H1 (cell line): ENCODE data around the gene CENPI. TPM values are rescaled to one million over a fixed set of nuclear protein-coding genes. Genes with fewer than 3 reads are reported as not detected.
A peak's percentile ranks its signal among the peaks of the same experiment; 100 is the strongest.

ENCODE experiments used
- CTCF ChIA-PET: fragments of 300-600 bp; sonication (Branson Sonifier 250); formaldehyde crosslinking; loops from one replicate; lab custom pipeline; 2021; ENCODE audit not compliant: partially characterized antibody; lab: Charles Lee
- POLR2A ChIA-PET: fragments of 300-600 bp; sonication (Branson Sonifier 250); formaldehyde crosslinking; loops from one replicate; lab custom pipeline; 2021; ENCODE audit warnings: inconsistent platforms; ENCODE audit not compliant: partially characterized antibody; lab: Charles Lee
- DNase-seq, 2 experiments: peaks; one replicate each; pipeline versions ENCODE4 v3.0.0 to v3.0.0-alpha.2; 2010 to 2022; ENCODE audit warnings: low spot score in 2 of 2, low read depth in 1 of 2, mixed read lengths in 1 of 2
- FAIRE-seq: peaks from 2 replicates; lab custom pipeline; 2011; peaks lifted over from hg19 to GRCh38; lab: Jason Lieb, UNC
- H2AFZ ChIP-seq: 2 replicates; pipeline ENCODE4 v1.8.1; 2012; ENCODE audit warnings: low read length, inconsistent platforms
- H2AK5ac ChIP-seq: 2 replicates; pipeline ENCODE4 v1.6.1; 2013; ENCODE audit warnings: low read depth, low read length
- H2BK120ac ChIP-seq: replicated peaks from 2 replicates; pipeline ENCODE3; 2013; ENCODE audit warnings: low read depth, low read length, inconsistent platforms
- H2BK12ac ChIP-seq: 2 replicates; pipeline ENCODE4 v1.6.1; 2013; ENCODE audit warnings: low read depth, low read length
- H2BK15ac ChIP-seq: 2 replicates; pipeline ENCODE4 v1.6.1; 2013; ENCODE audit warnings: low read length
- H2BK20ac ChIP-seq: 2 replicates; pipeline ENCODE4 v1.6.1; 2013; ENCODE audit warnings: low read length
- H2BK5ac ChIP-seq: 2 replicates; pipeline ENCODE4 v1.6.1; 2013; ENCODE audit warnings: low read depth, low read length
- H3K14ac ChIP-seq: 2 replicates; pipeline ENCODE4 v1.6.1; 2013; ENCODE audit warnings: inconsistent platforms; ENCODE audit not compliant: insufficient read length
- H3K18ac ChIP-seq: 2 replicates; pipeline ENCODE4 v1.6.1; 2013; ENCODE audit warnings: low read length; ENCODE audit errors: extremely low read depth
- H3K23ac ChIP-seq: 2 replicates; pipeline ENCODE4 v1.6.1; 2013; ENCODE audit warnings: inconsistent platforms; ENCODE audit not compliant: insufficient read length
- H3K23me2 ChIP-seq: 2 replicates; pipeline ENCODE4 v1.6.1; 2013; ENCODE audit warnings: low read depth, low read length
- H3K27ac ChIP-seq: 2 replicates; pipeline ENCODE4 v1.6.1; 2011; ENCODE audit warnings: low read depth, low read length, inconsistent platforms
- H3K27me3 ChIP-seq, 4 experiments: replicated peaks in 1 of 4; 1 replicate in 1 of 4; 2 replicates in 3 of 4; pipeline versions ENCODE4 v1.6.1 to v1.8.1; 2011 to 2013; ENCODE audit warnings: low read length in 3 of 4, mild to moderate bottlenecking in 3 of 4, inconsistent platforms in 2 of 4, mixed read lengths in 2 of 4, moderate library complexity in 1 of 4; ENCODE audit not compliant: control insufficient read depth in 3 of 4, insufficient read depth in 3 of 4; ENCODE audit errors: extremely low read depth in 1 of 4
- H3K36me3 ChIP-seq, 4 experiments: 2 replicates each; pipeline versions ENCODE4 v1.6.1 to v1.8.1; 2011 to 2013; ENCODE audit warnings: mild to moderate bottlenecking in 4 of 4, low read length in 3 of 4, moderate library complexity in 2 of 4, control low read depth in 1 of 4, inconsistent platforms in 1 of 4; ENCODE audit not compliant: insufficient read depth in 4 of 4, control insufficient read depth in 2 of 4
- H3K4ac ChIP-seq: replicated peaks from 2 replicates; pipeline ENCODE3; 2013; ENCODE audit warnings: low read length, low read depth, mixed read lengths, inconsistent platforms; ENCODE audit not compliant: insufficient read length
- H3K4me1 ChIP-seq, 4 experiments: replicated peaks in 1 of 4; 1 replicate in 1 of 4; 2 replicates in 3 of 4; pipeline versions ENCODE4 v1.6.1 to v1.8.1; 2011 to 2013; ENCODE audit warnings: low read length in 3 of 4, inconsistent platforms in 2 of 4, mixed read lengths in 1 of 4; ENCODE audit not compliant: insufficient read depth in 4 of 4, control insufficient read depth in 3 of 4
- H3K4me2 ChIP-seq, 2 experiments: 2 replicates each; pipeline versions ENCODE4 v1.6.1 to v1.8.1; 2011 to 2013; ENCODE audit warnings: low read depth in 2 of 2, low read length in 2 of 2, control low read depth in 1 of 2, inconsistent platforms in 1 of 2, mild to moderate bottlenecking in 1 of 2; ENCODE audit not compliant: insufficient read depth in 1 of 2
- H3K4me3 ChIP-seq, 4 experiments: fragments of 200-600, 300-600 bp in 1 of 4; sonication (generic), shearing (Covaris generic), sonication (Bioruptor Twin) in 1 of 4; 2 replicates each; pipeline versions ENCODE4 v1.5.1 to v1.8.1; 2011 to 2016; ENCODE audit warnings: low read length in 4 of 4, low read depth in 3 of 4, control low read depth in 2 of 4, inconsistent platforms in 2 of 4, mild to moderate bottlenecking in 2 of 4, mixed read lengths in 1 of 4, moderate library complexity in 1 of 4; ENCODE audit not compliant: insufficient read depth in 2 of 4; ENCODE audit errors: extremely low read depth in 1 of 4
- H3K56ac ChIP-seq: replicated peaks from 2 replicates; pipeline ENCODE3; 2013; ENCODE audit warnings: low read depth, mild to moderate bottlenecking, mixed read lengths, low read length, inconsistent platforms; ENCODE audit not compliant: insufficient read length
- H3K79me1 ChIP-seq: 2 replicates; pipeline ENCODE4 v1.6.1; 2013; ENCODE audit warnings: low read depth, low read length, control low read depth
- H3K79me2 ChIP-seq, 2 experiments: 2 replicates each; pipeline versions ENCODE4 v1.6.1 to v1.8.1; 2012 to 2013; ENCODE audit warnings: low read length in 2 of 2, mild to moderate bottlenecking in 2 of 2, inconsistent platforms in 1 of 2; ENCODE audit not compliant: insufficient read depth in 2 of 2, control insufficient read depth in 1 of 2
- H3K9ac ChIP-seq, 4 experiments: replicated peaks in 1 of 4; 1 replicate in 1 of 4; 2 replicates in 3 of 4; pipeline versions ENCODE4 v1.6.1 to v1.8.1; 2011 to 2013; ENCODE audit warnings: low read depth in 3 of 4, low read length in 3 of 4, control low read depth in 2 of 4, mild to moderate bottlenecking in 2 of 4, moderate library complexity in 2 of 4, inconsistent platforms in 1 of 4; ENCODE audit errors: extremely low read depth in 1 of 4
- H3K9me3 ChIP-seq, 2 experiments: 2 replicates each; pipeline versions ENCODE4 v1.6.1 to v1.8.1; 2012 to 2013; ENCODE audit warnings: mild to moderate bottlenecking in 2 of 2, moderate library complexity in 2 of 2, control low read depth in 1 of 2, inconsistent platforms in 1 of 2, low read depth in 1 of 2, low read length in 1 of 2, mixed read lengths in 1 of 2; ENCODE audit not compliant: insufficient read depth in 2 of 2
- H4K20me1 ChIP-seq, 2 experiments: replicated peaks in 1 of 2; 2 replicates each; pipeline versions ENCODE3 to v1.8.1; 2011 to 2013; ENCODE audit warnings: inconsistent platforms in 2 of 2, low read length in 2 of 2, mild to moderate bottlenecking in 1 of 2; ENCODE audit not compliant: insufficient read depth in 2 of 2, control insufficient read depth in 1 of 2
- H4K5ac ChIP-seq: 2 replicates; pipeline ENCODE4 v1.6.1; 2013; ENCODE audit warnings: low read length, low read depth, mixed read lengths, inconsistent platforms; ENCODE audit not compliant: insufficient read length
- H4K8ac ChIP-seq: 2 replicates; pipeline ENCODE4 v1.8.0; 2013; ENCODE audit warnings: mild to moderate bottlenecking, moderate library complexity, low read length, inconsistent platforms; ENCODE audit not compliant: insufficient read depth; ENCODE audit errors: extremely low read depth
- H4K91ac ChIP-seq: replicated peaks from 2 replicates; pipeline ENCODE3; 2013; ENCODE audit warnings: low read length, mixed read lengths, inconsistent platforms; ENCODE audit not compliant: insufficient read length
- CEBPB ChIP-seq: IDR thresholded peaks from 2 replicates; pipeline ENCODE4 v1.6.1; 2012; ENCODE audit warnings: low read depth, low read length
- CHD1 ChIP-seq: IDR thresholded peaks from 2 replicates; pipeline ENCODE4 v1.6.1; 2012; ENCODE audit warnings: low read depth, low read length, improper control_type of control experiment
- KDM4A ChIP-seq: IDR thresholded peaks from one replicate; pipeline ENCODE4 v1.7.1; 2012; ENCODE audit warnings: low read depth, mild to moderate bottlenecking, moderate library complexity, low read length, inconsistent platforms; ENCODE audit not compliant: severe bottlenecking
- NANOG ChIP-seq: IDR thresholded peaks from 2 replicates; pipeline ENCODE4 v1.6.1; 2011; ENCODE audit warnings: low read length, low read depth, mild to moderate bottlenecking, inconsistent platforms; ENCODE audit not compliant: insufficient read depth, poor library complexity, severe bottlenecking
- NRF1 ChIP-seq: IDR thresholded peaks from 2 replicates; pipeline ENCODE4 v1.6.1; 2011; ENCODE audit warnings: mild to moderate bottlenecking, low read depth, low read length, improper control_type of control experiment
- POLR2AphosphoS5 ChIP-seq: IDR thresholded peaks from 2 replicates; pipeline ENCODE4 v1.6.1; 2011; ENCODE audit warnings: low read depth, low read length
- POU5F1 ChIP-seq: IDR thresholded peaks from 2 replicates; pipeline ENCODE4 v1.6.1; 2011; ENCODE audit warnings: low read depth, mild to moderate bottlenecking, low read length, moderate library complexity
- SIX5 ChIP-seq: IDR thresholded peaks from 2 replicates; pipeline ENCODE4 v1.6.1; 2011; ENCODE audit warnings: mild to moderate bottlenecking, low read depth, low read length
- SP1 ChIP-seq: IDR thresholded peaks from 2 replicates; pipeline ENCODE4 v1.6.1; 2011; ENCODE audit warnings: low read depth, low read length
- SRF ChIP-seq: IDR thresholded peaks from 2 replicates; pipeline ENCODE4 v1.6.1; 2011; ENCODE audit warnings: mild to moderate bottlenecking, low read depth, low read length, moderate library complexity
- YY1 ChIP-seq: IDR thresholded peaks from 2 replicates; pipeline ENCODE4 v1.6.1; 2011; ENCODE audit warnings: low read depth, mild to moderate bottlenecking, low read length
- WGBS, 2 experiments: shearing (Covaris generic) in 1 of 2; methylation state at CpG; one replicate each; pipeline versions ENCODE4 v1.1.6 to v1.1.7; 2013 to 2015; ENCODE audit warnings: low lambda C conversion rate in 2 of 2, mixed read lengths in 2 of 2, inconsistent platforms in 1 of 2, low coverage in 1 of 2, missing lambda C conversion rate in 1 of 2; ENCODE audit not compliant: insufficient replicate concordance in 2 of 2, insufficient coverage in 1 of 2, insufficient read length in 1 of 2; ENCODE audit errors: extremely low coverage in 1 of 2, missing lambda C conversion rate in 1 of 2; 5-methylcytosine and 5-hydroxymethylcytosine counted together
- polyA plus RNA-seq, 7 experiments: library from polyadenylated mRNA; depleted of rRNA in 3 of 7; stranded (reverse) in 5 of 7; unstranded in 2 of 7; fragments of >200 nt in 5 of 7; fragments of 200-250 nt in 2 of 7; gene quantifications; 1 replicate in 5 of 7; 2 replicates in 1 of 7; 4 replicates in 1 of 7; pipeline versions ENCODE4 v1.2.1 to v1.2.3, GENCODE V29; 2011 to 2013; ENCODE audit warnings: missing spikeins in 2 of 7, mixed read lengths in 2 of 7
- total RNA-seq: library from RNA; stranded (reverse); fragmentation: NEBNext Ultra II Directional; extraction: Animal tissue kit (Norgen Biotek cat#: 25700); gene quantifications from 2 replicates; pipeline ENCODE4 v1.2.1, GENCODE V29; 2021
- TF ChIP-seq, protein P1 (sequence below), 3 experiments: IDR thresholded peaks; 1 replicate in 2 of 3; 2 replicates in 1 of 3; pipeline versions ENCODE4 v1.5.1 to v1.6.1; 2011; ENCODE audit warnings: low read length in 3 of 3, mild to moderate bottlenecking in 3 of 3, inconsistent platforms in 2 of 3, low read depth in 1 of 3, moderate library complexity in 1 of 3; ENCODE audit not compliant: insufficient read depth in 1 of 3; ENCODE audit errors: control extremely low read depth in 1 of 3

CENPI gene
- total and polyA plus RNA-seq, 2 of the 8 experiments (the other 6 are each of a cell fraction or from before 2014, with no cell fraction given), result 7.2 to 22.5 TPM

DNA sequence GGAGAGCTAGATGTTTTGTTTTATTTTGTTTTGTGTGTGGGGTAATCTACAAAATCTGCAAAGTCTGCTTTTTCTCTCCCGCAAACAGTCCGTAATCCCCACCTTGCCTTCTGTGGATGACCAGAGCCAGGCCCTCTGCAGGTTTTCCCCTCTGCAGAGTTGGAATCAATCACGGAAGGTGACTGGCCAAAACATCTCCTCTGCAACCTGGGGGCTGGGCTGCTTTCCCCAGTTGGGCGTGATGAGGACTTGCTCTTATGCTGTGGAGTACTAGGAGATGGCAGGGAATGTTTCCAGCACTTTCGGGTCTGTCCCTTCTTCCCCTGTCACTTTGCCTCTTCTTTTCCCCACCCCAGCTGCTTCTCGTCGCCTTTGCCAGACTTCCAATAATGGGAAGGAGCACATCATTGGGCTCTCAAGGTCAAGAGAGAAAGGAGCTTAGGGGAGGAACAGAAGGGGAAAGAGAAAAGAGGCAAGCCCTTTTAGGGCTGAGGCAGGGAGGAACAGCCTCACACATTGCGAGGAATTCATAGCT is 18.2 kb upstream of the CENPI start:
- Histone ChIP-seq H3K23me2 (0 out of 2 replicates have a peak, but pooled peaks cover 8% of the 10 kb centered on the region), H3K4me3 (peak overlapping the region; percentile 72 to 95 (median 78); a peak in 5 of 8 replicates), H3K27me3 (peaks cover 0 to 2% (median 1%) of the 10 kb centered on the region in 4 experiments; a peak in 3 of 7 replicates), H2BK5ac (no peak overlapping the region), H3K79me1 (no peaks in the 10 kb centered on the region), H3K23ac (no peak overlapping the region), H3K9me3 (no peaks in the 10 kb centered on the region), H4K8ac (no peak overlapping the region), H4K91ac (no peak overlapping the region), H2BK12ac (no peak overlapping the region), H3K36me3 (no peaks in the 10 kb centered on the region), H3K4me1 (peaks cover 0 to 2% (median 0%) of the 10 kb centered on the region in 4 experiments; a peak in 1 of 7 replicates), H3K27ac (no peak overlapping the region), H2BK15ac (no peak overlapping the region), H3K79me2 (no peaks in the 10 kb centered on the region), H4K5ac (no peak overlapping the region), H2BK20ac (no peak overlapping the region), H3K9ac (no peak overlapping the region; a peak in 1 of 7 replicates), H2AK5ac (no peak overlapping the region), H3K4me2 (peak overlapping the region; percentile 79 to 88), H3K56ac (no peak overlapping the region), H4K20me1 (no peaks in the 10 kb centered on the region), H3K4ac (no peak overlapping the region), H2AFZ (no peak overlapping the region; the same call in 1 of the 2 replicates), H3K18ac (no peak overlapping the region), H2BK120ac (no peak overlapping the region), H3K14ac (no peak overlapping the region)
- WGBS, 2 experiments, result 36% methylated on average over 2 of the region's 8 CpGs; no CpG with 5 or more reads in 1 of the 2 experiments
- ChIA-PET POLR2A (interaction anchor here (0.6 to 1.4 kb wide), 2 partner anchors 12 to 45 kb away, joined by 7 read pairs; no protein-coding TSS in a partner anchor), CTCF (no interaction called here)
- FAIRE-seq (no peak), DNase-seq (no peak)
- TF ChIP-seq POLR2AphosphoS5, result no peak
- TF ChIP-seq, protein P1, sequence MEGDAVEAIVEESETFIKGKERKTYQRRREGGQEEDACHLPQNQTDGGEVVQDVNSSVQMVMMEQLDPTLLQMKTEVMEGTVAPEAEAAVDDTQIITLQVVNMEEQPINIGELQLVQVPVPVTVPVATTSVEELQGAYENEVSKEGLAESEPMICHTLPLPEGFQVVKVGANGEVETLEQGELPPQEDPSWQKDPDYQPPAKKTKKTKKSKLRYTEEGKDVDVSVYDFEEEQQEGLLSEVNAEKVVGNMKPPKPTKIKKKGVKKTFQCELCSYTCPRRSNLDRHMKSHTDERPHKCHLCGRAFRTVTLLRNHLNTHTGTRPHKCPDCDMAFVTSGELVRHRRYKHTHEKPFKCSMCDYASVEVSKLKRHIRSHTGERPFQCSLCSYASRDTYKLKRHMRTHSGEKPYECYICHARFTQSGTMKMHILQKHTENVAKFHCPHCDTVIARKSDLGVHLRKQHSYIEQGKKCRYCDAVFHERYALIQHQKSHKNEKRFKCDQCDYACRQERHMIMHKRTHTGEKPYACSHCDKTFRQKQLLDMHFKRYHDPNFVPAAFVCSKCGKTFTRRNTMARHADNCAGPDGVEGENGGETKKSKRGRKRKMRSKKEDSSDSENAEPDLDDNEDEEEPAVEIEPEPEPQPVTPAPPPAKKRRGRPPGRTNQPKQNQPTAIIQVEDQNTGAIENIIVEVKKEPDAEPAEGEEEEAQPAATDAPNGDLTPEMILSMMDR (IDR thresholded peaks at IDR 0.05; ENCODE audit: control extremely low read depth in 1 of 3, insufficient read depth in 1 of 3, low read depth in 1 of 3, low read length in 3 of 3), result no peak
- TF ChIP-seq KDM4A, result no peak
- TF ChIP-seq YY1, result no peak
- no peak for TF ChIP-seq CEBPB
- no peak for TF ChIP-seq SRF
- no peak for TF ChIP-seq SIX5
- no peak for TF ChIP-seq CHD1
- no peak for TF ChIP-seq SP1
- TF ChIP-seq NANOG, result no peak
- no peak for TF ChIP-seq POU5F1
- TF ChIP-seq NRF1, result no peak
